ENCODE data around the gene UPK1A. TPM values are rescaled to one million over a fixed set of nuclear protein-coding genes. Genes with fewer than 3 reads are reported as not detected.

UPK1A gene
- total and polyA plus RNA-seq, 2 of the 8 experiments (the other 6 are each of a cell fraction or from before 2014, with no cell fraction given): 0.56 to 9.9 TPM

GRCh38 chr19:35708391-35708790, 42.1 kb downstream of the UPK1A start (continued):
- TF ChIP-seq RAD21 (IDR thresholded peaks at IDR 0.05 in 1 of 2, conservative IDR thresholded peaks at IDR 0.05 in 1 of 2; ENCODE audit: low read depth in 2 of 2, low read length in 2 of 2): no peak
- TF ChIP-seq HDAC2 (IDR thresholded peaks at IDR 0.05; ENCODE audit: borderline replicate concordance in 1 of 2, low read depth in 2 of 2, low read length in 2 of 2): no peak
- TF ChIP-seq CHD1 (IDR thresholded peaks at IDR 0.05; ENCODE audit: low read depth, low read length): no peak
- TF ChIP-seq SP4 (IDR thresholded peaks at IDR 0.05; ENCODE audit: low read length): no peak

Measured in H1 (cell line).